Renal cortex interstitium (tissue), 11 donors: Measurements from ENCODE around the gene NEU4. TPM values are rescaled to one million over a fixed set of nuclear protein-coding genes. Genes with fewer than 3 reads are reported as not detected.
A peak's percentile ranks its signal among the peaks of the same experiment; 100 is the strongest.

ENCODE experiments used
- DNase-seq, 11 donors: peaks; one replicate each; pipeline ENCODE4 v3.0.0-alpha.2; 2013; ENCODE audit warnings: low read depth in 9 of 11, low spot score in 4 of 11; ENCODE audit errors: extremely low read depth in 1 of 11
- polyA plus RNA-seq, 3 donors: library from polyadenylated mRNA; unstranded; fragments of 120-200 nt; gene quantifications; one replicate each; pipeline ENCODE4 v1.2.1, GENCODE V29; 2013; ENCODE audit not compliant: insufficient read length in 3 of 3

NEU4 gene
- polyA plus RNA-seq, 3 donors: 0.56 to 2.2 (median 1.9) TPM

- no peak for DNase-seq
Measured at GRCh38 chr2:241857572-241858121, 48.7 kb downstream of the NEU4 start.

- DNase-seq: no peak
Measured at GRCh38 chr2:241858206-241859016, 49.4 kb downstream of the NEU4 start, which contains the start of gene PDCD1. TSS of gene PDCD1 (minus strand) at chr2:241858894. CDS start at chr2:241858838, 56 bp downstream.

GRCh38 chr2:241859017-241859435, 50.0 kb downstream of the NEU4 start:
- DNase-seq: no peak

DNA sequence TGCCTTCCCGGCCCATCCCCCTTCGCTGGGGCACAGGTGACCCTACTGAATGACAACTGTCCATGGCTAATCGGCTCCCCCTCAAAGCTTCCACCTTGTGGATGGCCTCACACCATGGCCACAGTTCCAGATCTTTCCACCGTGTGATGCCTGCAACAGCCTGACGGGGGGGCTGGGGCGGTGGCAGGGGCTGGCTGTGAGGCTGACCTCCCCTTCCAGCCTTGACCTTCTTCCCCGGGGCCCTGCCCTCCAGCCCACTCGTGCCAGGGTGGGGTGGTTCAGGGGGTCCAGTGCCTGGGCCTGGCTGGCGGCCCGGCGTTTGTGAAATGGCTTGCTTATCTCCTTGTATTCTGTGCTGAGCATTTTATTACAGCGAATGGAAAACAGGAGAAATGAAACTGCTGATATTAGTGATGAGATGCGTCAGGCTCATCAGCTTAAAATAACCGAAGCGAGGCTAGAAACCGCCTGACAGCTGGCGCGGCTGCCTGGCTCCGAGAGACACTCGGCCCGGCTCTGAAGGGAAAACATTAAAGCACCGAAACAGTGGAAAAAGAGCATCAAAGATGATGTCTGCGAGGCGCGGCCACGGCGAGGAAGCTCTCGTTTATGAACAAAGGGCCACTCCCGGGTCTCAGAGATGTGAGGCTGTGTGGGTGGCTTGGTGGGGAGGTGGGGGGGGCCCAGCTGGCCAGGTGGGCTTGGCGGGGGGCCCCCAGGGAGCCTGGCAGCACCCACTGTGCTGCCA, 50.6 kb downstream of the NEU4 start:
- no peak for DNase-seq

GRCh38 chr2:241860184-241861078, 51.4 kb downstream of the NEU4 start:
- DNase-seq: no peak

DNA sequence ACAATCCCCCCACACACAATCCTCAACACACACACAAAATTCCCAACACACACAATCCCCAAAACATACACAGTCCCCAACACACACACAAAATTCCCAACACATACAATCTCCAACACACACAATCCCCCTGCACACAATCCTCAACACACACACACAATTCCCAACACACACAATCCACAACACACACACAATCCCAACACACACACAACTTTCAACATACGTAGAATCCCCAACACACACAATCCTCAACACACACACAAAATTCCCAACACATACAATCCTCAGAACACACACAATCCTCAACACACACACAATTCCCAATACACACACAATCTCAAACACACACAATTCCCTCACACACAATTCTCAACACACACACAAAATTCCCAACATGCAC, 52.3 kb downstream of the NEU4 start:
- no peak for DNase-seq

DNA sequence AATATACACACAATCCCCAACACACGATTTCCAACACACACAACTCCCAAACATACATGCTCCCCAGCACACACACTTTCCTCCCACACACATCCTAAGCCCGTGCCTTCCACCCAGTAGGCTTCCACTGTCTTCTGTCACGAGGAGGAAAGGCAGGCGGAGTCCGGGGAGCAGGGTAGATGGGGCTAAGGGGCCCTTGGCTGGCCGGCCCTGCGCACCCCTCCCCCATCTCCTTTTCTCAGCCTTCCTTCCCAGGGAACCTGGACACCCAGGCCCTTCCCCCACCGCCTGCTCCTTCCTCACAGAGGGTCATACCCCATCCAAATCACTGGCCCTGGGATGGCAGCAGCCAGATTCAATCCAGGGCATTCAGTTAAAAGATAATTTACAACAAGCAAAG, 53.1 kb downstream of the NEU4 start:
- no peak for DNase-seq

GRCh38 chr2:241862775-241863535, 54.0 kb downstream of the NEU4 start:
- no peak for DNase-seq

DNA sequence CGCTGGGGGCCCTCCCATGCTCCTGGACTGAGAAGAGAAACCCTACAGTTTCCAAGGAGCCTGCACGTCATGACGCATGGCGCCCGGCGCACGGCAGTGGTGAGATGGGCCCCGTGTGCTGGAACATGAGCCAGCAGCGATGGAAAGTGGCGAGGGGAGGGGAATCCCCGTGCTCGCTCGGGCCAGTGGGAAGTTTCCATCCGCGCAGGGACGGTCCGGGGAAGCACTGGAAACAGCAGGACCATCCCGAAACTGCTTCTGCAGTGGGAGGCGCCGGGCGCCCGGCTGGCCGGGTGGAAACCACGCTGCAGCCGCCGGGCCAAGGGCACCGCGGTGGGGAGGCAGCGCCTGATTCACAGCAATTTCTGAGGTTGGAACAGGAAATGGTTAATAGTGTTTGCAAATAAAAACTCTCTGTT, 54.6 kb downstream of the NEU4 start:
- no peak for DNase-seq

- DNase-seq: no peak
Measured at GRCh38 chr2:241864168-241864849, 55.3 kb downstream of the NEU4 start.

DNA sequence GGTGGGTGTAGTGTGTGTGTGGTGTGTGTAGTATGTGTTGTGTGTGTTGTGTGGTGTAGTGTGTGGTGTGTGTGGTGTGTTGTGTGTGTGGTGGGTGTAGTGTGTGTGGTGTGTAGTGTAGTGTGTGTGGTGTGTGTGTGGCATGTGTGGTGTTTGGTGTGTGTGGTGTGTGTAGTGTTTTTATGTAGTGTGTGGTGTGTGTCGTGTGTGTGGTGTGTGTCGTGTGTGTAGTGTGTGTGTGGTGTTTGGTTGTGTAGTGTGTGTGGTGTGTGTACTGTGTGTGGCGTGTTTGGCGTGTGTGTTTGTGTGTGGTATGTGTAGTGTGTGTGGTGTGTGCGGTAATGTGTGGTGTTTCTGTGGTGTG, 55.8 kb downstream of the NEU4 start:
- no peak for DNase-seq

DNA sequence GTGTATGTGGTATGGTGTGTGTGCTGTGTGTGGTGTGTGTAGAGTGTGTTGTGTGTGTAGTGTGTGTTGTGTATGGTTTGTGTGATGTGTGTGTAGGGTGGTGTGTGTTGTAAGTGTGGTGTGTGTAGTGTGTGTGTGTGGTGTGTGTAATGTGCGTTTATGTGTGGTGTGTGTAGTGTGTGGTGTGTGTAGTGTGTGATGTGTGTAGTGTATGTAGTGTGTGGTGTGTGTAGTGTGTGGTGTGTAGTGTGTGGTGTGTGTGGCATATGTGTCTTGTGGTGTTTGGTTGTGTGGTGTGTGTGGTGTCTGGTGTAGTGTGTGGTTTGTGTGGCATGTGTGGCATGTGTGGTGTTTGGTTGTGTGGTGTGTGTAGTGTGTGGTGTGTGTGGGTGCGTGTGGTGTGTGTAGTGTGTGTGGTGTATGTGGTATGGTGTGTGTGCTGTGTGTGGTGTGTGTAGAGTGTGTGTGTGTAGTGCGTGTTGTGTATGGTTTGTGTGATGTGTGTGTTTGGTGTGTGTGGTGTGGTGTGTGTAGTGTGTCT, 56.5 kb downstream of the NEU4 start:
- DNase-seq: no peak

DNA sequence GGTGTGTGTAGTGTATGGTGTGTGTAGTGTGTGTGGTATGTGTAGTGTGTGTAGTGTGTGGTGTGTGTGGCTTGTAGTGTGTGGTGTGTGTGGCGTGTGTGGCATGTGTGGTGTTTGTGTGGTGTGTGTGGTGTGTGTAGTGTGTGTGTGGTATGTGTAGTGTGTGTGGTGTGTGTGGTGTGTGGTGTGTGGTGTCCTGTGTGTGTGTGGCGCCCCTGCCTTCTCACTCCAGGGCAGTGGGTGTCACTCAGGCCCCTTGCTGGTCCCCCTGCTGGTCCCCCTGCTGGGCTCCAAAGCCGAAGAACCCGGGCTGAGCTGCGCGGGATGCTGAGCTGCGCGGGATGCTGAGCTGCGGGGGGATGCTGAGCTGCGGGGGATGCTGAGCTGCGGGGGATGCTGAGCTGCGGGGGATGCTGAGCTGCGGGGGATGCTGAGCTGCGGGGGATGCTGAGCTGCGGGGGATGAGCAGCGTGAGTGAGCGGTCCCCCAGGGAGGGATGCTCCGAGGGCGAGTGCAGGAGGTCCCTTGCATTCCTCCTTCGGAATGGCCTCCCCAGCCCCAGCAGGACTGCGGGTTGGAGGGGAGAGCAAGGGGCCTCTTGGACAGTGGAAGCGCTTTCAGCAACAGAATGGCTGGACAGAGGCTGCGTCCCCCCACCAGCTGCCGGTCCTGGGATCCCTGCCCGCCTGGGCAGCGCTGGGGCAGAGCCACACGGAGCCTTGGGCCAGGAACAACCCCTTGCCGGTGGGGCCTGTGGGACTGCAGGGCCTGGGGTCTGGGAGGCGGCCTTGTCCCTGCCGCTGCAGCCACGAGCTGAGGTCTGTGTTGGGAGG, 57.2 kb downstream of the NEU4 start:
- peak in 1 of 11 donors; percentile 52 for DNase-seq
